ENCODE data around the gene ABCC1. TPM values are rescaled to one million over a fixed set of nuclear protein-coding genes. Genes with fewer than 3 reads are reported as not detected.

The ABCC1 gene
- total and polyA plus RNA-seq, 2 of the 4 experiments (the other 2 are of a cell fraction), result 39.4 to 66.0 TPM

GRCh38 chr16:15915555-15916081 lies 33.8 kb upstream of the ABCC1 start:
- no TSS peak for BruUV-seq (replicated peaks)
- no peak overlapping the region for H3K4me2 ChIP-seq (ENCODE audit: low read depth, low read length)

More at GRCh38 chr16:15915555-15916081, 33.8 kb upstream of the ABCC1 start:
- TF ChIP-seq, protein P1, sequence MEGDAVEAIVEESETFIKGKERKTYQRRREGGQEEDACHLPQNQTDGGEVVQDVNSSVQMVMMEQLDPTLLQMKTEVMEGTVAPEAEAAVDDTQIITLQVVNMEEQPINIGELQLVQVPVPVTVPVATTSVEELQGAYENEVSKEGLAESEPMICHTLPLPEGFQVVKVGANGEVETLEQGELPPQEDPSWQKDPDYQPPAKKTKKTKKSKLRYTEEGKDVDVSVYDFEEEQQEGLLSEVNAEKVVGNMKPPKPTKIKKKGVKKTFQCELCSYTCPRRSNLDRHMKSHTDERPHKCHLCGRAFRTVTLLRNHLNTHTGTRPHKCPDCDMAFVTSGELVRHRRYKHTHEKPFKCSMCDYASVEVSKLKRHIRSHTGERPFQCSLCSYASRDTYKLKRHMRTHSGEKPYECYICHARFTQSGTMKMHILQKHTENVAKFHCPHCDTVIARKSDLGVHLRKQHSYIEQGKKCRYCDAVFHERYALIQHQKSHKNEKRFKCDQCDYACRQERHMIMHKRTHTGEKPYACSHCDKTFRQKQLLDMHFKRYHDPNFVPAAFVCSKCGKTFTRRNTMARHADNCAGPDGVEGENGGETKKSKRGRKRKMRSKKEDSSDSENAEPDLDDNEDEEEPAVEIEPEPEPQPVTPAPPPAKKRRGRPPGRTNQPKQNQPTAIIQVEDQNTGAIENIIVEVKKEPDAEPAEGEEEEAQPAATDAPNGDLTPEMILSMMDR (conservative IDR thresholded peaks at IDR 0.05; ENCODE audit: low read depth, low read length), result no peak
- TF ChIP-seq SMC3 (IDR thresholded peaks at IDR 0.05; ENCODE audit: low read depth, low read length) (no peak), CHD1 (IDR thresholded peaks at IDR 0.05; ENCODE audit: low read depth, low read length) (no peak)
- no peak overlapping the region for H3K23ac ChIP-seq (ENCODE audit: low read depth, low read length)
- no peak overlapping the region for H4K91ac ChIP-seq (ENCODE audit: insufficient read depth, low read depth, low read length)
- no peak overlapping the region for H3K4ac ChIP-seq (ENCODE audit: low read depth, low read length)
- H2BK20ac ChIP-seq (ENCODE audit: low read depth, low read length), result no peak overlapping the region
- H4K5ac ChIP-seq (ENCODE audit: low read depth, low read length), result no peak overlapping the region
- H3K9me1 ChIP-seq (ENCODE audit: insufficient read depth, low read length), result no peaks in the 10 kb centered on the region
- no peak overlapping the region for H2BK5ac ChIP-seq (ENCODE audit: low read depth, low read length, poor library complexity, severe bottlenecking)
- no CpG with 5 or more reads among the region's 5 CpGs for WGBS, 2 experiments (ENCODE audit: extremely low coverage in 2 of 2, insufficient read length in 1 of 2)
- no peak overlapping the region for H4K8ac ChIP-seq (ENCODE audit: low read depth in 2 of 2, low read length in 2 of 2)
- H3K36me3 ChIP-seq (ENCODE audit: control insufficient read depth, insufficient read depth, low read length), result no peaks in the 10 kb centered on the region
- H3K79me1 ChIP-seq (ENCODE audit: low read depth in 1 of 2, low read length in 2 of 2), result no peaks in the 10 kb centered on the region
- in situ Hi-C loops (cut with MboI; ENCODE audit: low sequenced_read_pairs) (no loop called here), dilution Hi-C loops (cut with HindIII; ENCODE audit: low sequenced_read_pairs, unreplicated experiment) (no loop called here), intact Hi-C loops (cut with micrococcal nuclease) (no loop called here)
- no peaks in the 10 kb centered on the region for H3K27me3 ChIP-seq (ENCODE audit: control insufficient read depth, insufficient read depth, low read length)
- no peak for DNase-seq
- H3K9ac ChIP-seq (ENCODE audit: low read depth, low read length), result no peak overlapping the region
- no peak overlapping the region for H3K14ac ChIP-seq (replicated peaks; ENCODE audit: low read depth, low read length)
- no peak overlapping the region for H2AFZ ChIP-seq (replicated peaks; ENCODE audit: low read length, poor library complexity)
- H2AK9ac ChIP-seq (replicated peaks; ENCODE audit: low read depth, low read length, poor library complexity), result no peak overlapping the region
- no peak overlapping the region for H3K56ac ChIP-seq (ENCODE audit: extremely low read depth, insufficient read depth, low read length)
- no peak overlapping the region for H3K4me3 ChIP-seq (ENCODE audit: insufficient read depth, low read depth, low read length)
- H3K27ac ChIP-seq (ENCODE audit: insufficient read depth, low read length), result no peak overlapping the region
- no peak overlapping the region for H2BK15ac ChIP-seq (ENCODE audit: low read depth, low read length)
- peaks cover 2% of the 10 kb centered on the region for H3K4me1 ChIP-seq (ENCODE audit: control insufficient read depth, insufficient read depth, low read length)
- H3K9me3 ChIP-seq (ENCODE audit: control insufficient read depth, insufficient read depth, low read length), result no peaks in the 10 kb centered on the region
- no peaks in the 10 kb centered on the region for H4K20me1 ChIP-seq (ENCODE audit: insufficient read depth, low read length)
- ChIA-PET POLR2A (ENCODE audit: unreplicated experiment) (no interaction called here), CTCF (no interaction called here)
- H2BK120ac ChIP-seq (ENCODE audit: low read depth, low read length), result no peak overlapping the region
- no peak overlapping the region for H3K18ac ChIP-seq (ENCODE audit: low read depth, low read length)
- ATAC-seq (ENCODE audit: low read depth), result no peak
- H2AK5ac ChIP-seq (ENCODE audit: low read depth, low read length), result no peak overlapping the region

All from IMR-90 (cell line).